ENCODE results near the gene CNOT6.

The CNOT6 gene

DNA sequence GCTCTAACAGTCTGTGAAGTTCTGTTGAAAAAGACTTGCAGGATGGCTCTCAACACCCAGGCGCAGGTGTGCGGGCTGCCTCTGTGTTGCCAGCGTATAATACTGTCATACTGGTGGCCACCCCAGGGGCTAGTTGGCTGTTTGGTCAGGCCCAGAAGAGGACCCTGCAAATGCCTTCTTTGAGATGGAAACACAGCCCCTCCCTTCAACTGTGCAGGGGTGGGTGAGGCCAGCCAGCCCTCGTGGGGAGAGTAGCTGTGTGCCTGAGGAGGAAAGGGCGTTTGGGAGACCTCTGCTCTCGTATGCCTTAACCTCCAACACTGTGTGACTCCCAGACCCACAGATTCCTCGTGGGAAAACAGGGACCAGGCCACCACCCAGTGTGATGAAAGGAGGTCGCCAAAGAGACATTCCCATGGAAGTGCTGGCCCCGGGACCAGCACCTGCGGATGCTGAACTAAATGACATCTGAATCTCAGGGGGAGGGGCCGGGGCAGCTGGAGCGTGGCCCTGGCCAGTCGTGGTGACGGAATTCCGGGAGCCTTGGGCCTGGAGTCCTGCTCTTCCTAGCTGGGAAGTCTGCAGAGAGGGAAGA is 108.4 kb downstream of the CNOT6 start:
- no peak for DNase-seq

DNA sequence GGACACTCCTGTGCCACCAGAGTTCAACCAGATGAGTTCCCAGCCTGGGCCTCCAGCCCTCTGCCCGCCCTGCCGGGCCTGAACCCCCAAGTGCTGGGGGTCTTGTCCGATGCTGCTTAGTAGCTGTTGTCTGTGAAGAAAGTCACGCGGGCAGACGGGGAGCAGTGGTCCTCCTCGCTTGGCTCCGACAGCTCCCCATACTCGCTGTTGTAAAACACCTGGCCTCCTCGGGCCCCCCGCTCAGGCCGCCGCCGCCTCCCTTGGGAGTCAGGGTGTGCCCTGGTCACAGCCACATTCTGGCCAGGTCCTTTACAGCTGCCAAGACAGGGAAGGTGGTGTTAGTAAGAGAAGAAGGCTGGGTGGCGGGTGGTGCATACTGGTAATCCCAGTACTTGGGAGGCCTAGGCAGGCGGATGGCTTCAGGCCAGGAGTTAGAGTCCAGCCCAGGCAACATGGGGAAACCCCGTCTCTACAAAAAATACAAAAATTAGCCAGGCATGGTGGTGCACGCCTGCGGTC is 109.0 kb downstream of the CNOT6 start:
- no peak for DNase-seq

DNA sequence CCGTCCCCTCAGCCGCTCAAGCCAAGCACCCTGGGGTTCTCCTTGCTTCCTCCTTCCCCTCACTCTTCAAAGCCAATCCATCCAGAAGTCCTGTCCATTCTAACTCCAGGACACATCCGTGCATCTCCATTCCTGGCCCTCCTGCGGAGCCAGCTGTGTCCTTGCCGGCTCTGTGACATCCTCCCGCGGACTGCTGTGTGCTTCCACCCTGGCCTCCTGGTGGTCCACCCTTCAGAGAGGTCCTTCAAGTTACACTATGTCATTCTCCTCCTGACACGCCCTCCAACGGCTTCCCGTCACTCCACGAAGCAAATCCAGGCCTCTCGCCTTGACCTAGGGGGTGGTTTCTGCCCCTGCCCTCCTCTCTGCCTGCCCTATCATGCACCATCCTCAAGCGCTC is 110.1 kb downstream of the CNOT6 start:
- no peak for DNase-seq

DNA sequence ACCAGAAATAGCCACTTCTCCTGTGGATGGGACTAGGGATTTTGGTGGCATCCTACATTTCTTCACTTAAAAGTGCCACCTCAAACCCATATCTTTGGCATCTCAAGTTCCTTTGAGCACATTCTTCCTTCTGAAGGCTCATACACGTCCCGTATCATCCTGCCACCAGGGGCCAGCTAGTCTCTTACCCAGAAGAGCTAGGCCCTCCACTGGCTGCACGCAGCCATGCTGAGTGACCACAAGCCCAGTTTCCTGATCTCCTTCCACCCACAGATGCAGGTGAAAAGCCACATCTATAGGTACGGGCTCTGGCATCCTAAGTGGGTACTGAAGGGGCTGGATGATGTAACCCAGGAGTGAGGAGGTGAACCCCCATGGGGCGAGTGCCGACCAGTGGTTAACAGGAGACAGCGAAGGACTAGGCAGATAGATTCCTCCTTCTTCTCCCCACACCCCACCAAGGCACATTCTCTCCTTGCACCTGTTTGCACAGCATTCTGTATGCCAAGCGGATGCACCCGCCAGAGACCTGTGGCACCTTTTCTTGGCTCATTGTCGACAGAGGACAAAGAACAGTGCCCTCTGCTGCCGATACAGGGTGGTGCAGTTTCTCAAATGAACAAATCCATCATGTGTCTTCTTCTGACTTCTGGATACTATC is 111.5 kb downstream of the CNOT6 start:
- DNase-seq = no peak

DNA sequence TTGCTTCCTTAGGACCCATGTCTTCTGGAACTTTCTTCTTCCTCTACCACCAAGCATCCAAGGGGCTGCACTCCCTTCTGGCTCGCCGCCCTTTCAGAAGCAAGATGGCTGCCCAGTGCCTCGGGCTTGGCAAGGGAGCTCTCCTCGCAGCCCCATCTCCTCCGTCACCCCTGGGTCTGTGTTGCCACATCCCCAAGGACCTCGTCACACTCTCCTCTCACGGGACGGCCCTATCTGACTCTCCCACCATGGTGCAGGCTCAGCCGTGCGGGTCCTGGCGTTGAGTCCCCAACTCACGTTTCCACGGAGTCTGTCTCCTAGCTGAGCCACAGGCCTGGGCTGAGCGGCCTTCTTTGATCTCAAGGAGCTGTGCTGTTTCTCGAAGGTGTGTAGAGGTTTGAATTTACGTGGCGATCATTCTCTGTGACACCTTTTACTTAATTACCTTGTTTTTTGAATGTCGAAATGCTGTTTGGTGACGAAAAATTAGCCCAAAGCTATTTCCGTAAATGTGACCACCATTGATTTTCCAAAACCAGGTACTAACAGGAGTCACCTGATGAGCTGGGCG is 112.1 kb downstream of the CNOT6 start:
- no peak for DNase-seq

DNA sequence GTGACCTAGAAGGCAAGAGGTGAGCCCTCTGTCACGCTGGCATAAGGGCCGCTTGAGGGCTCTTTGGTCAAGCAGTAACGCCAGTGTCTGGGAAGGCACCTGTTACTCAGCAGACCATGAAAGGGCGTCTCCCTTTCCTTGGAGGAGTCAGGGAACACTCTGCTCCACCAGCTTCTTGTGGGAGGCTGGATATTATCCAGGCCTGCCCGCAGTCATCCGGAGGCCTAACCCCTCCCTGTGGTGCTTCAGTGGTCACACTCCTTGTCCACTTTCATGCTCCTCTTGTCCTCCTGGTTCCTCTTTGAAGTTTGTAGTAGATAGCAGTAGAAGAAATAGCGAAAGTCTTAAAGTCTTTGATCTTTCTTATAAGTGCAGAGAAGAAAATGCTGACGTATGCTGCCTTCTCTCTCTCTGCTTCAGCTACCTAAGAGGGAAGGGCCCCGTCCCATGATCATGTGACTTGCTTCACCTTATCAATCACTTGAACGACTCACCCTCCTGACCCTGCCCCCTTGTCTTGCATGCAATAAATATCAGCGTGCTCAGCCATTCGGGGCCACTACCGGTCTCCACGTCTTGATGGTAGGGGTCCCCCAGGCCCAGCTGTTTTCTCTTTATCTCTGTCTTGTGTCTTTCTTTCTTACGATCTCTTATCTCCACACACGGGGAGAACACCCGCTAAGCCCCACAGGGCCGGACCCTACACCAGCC is 113.8 kb downstream of the CNOT6 start:
- DNase-seq = no peak

DNA sequence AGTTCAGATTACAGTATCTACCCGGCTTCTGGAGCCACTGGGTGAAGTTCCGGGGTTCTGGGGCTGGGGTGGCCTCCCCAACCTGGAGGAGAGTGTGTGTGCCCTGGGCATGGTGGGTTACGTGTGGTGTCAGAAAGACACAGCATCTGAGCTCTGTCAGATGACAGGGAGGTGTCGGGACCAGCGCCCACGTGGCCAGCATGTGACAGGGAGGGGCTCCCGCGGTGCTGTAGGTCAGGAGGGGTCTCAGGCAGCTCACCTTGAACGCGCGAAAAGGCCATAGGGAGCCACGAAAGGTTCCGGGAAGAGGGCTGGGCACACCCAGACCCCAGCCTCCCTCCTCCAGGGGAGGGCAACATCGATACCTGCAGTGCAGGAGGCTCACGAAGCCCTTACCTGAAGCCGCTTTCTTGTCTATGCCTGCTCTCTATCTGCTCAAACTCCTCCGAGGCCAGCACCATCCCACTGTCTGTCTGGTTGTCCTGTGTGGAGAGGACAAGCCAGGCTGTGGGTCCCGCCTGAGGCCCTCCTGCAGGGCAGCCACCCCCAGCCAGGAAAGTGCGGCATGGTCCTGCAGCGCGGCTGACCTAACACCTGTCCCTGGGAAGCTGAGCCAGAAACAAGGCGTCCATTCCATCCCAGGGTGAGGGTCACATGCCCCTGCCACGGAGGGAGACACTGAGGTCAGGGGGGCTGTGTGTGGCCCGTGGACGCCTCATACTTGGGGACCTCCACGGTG is 114.6 kb downstream of the CNOT6 start:
- no peak for DNase-seq

DNA sequence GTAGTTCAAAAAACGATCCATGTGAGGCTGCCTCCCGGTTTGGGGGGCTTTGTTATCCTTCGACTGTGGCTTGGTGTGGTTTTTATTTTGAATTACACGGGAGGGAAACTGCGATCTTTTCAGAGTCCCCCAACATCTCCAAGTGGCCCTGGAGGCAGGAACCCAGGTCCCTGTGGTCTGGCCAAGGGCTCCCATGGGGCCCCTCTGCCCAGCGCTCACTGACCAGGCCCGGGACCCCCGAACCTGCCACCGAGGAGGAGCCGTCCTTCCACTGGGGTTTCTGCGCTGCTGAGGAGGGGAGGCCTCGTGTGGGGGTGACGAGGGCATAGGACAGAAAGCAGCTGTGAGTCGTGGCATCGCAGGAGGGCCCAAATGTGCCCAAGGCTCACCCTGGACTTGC is 115.2 kb downstream of the CNOT6 start:
- no peak for DNase-seq

DNA sequence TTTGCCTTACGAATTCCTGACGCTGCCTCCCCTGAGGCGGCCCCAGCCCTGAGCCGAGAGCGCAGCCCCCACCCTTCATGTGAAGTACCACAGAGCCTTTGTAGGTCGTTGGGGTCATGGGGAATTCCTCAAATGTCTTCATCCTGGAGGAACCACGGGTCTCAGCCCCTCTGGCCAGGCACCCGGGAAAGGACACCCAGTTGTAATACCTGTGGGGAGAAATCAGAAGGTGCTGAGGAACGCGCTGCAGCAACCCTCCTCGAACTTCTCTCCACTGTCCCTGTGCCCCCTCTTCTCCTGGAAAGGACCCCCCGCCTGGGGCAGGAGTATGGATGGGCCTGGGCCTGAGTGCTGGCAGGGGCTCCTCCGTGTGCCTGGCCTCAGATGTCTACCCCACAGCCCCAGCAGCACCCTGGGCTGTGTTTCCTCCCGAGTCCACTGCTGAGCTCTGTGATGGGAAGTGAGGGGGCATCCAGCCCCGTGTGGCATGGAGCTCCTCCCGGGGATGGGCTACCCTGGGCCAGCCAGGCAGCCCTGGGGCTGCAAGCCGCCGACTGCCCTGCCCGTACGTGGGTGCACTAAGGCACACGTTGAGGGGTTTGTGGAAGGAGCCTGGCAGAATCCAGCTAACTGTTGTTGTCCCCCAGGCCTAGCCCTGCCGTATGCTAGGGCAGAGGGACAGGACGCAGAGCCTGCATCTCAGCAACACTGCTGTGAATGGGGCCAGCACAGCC is 115.8 kb downstream of the CNOT6 start:
- no peak for DNase-seq

DNA sequence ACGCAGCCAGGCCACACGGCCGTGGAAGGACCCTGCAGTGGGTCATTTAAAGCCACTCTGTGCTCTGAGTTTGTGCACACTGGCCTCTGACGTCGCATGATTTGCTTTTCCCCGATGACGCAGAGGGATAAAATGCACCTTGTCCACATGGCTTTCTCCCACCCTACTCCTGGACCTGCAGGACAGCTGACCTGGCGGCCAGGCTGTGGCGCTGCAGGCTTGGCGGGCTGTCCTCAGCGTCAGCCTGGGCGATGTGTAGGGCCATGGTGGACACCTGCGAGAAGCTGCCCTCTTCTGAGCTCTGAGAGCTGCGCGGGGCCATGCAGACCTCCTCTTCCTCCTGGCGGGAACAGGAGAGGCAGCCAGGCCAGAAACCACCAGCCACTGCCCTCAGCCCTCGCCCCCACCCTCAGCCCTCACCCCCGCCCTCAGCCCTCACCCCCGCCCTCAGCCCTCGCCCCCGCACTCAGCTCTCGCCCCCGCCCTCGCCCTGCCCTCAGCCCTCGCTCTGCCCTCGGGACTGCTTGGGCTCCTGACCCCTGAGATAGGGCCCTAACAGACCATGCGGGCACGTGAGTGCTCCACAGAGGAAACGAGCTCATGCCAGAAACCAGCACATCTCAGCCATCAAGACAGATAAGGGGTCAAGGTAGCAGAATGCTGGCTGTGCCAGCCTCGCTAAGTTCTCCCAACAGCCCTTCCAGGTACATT is 117.1 kb downstream of the CNOT6 start:
- no peak for DNase-seq

DNA sequence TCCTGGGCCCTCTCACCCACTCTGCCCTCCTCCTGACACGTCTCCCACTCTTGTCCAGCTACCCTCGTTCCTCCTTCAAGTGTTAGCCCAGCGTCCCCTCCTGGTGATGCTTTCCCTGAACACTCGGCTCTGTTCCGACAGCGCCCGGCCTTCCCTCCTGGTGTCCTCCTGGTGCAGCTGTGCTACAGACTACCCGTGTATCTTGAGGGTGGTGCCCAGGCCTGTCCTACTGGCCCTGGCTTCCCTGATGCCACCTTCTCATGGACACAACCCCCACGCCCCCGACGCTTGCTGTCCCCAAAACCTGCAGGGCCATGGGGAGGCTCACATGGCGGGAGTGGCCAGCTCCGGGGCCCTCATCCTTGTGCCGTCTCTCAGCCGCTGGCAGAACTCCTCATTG is 118.5 kb downstream of the CNOT6 start:
- DNase-seq = no peak

DNA sequence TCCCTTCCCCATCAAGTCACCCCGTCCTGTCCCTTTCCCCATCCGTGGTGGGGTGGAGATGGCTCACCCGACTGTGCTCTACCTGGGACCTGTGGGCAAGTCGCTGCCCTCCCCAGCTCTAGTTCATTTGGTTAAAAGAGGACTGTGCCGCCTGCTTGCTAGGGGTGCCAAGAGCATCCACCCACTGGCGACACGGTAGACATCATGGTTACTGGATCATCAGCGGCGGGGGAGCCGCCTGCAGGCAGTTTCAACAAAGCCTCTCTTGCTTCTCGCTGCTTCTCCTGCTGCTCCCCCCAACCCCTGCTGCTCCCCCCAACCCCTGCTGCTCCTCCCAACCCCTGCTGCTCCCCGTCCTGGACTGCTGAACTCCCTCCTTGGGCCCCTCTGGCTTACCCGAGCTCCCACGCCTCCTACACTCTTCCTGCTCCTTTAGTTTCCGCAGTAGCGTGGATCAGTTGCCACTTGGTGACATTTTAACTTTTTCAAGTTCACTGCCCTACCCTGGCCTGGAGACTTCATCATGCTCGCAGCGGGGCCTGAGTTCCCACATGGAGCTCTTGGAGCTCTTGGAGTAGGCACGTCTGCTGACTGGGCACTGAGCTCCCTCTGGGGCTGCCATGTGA is 119.1 kb downstream of the CNOT6 start:
- DNase-seq = no peak

DNA sequence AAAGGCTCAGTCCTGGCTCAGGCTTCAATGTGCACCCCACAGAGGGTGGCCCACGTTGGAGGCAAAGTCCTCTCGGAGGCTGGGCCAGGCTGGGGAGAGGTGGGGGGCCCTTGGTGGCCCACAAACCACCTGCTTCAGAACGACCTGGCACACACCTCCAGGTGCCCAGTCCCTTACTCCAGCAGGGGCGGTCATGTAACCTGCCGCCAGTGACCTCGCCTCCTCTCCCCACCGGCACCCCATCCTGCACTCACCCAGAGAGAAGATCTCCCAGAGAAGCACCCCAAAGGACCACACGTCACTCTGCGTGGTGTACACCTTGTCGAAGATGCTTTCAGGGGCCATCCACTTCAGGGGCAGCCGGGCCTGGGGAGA is 119.6 kb downstream of the CNOT6 start:
- no peak for DNase-seq

DNA sequence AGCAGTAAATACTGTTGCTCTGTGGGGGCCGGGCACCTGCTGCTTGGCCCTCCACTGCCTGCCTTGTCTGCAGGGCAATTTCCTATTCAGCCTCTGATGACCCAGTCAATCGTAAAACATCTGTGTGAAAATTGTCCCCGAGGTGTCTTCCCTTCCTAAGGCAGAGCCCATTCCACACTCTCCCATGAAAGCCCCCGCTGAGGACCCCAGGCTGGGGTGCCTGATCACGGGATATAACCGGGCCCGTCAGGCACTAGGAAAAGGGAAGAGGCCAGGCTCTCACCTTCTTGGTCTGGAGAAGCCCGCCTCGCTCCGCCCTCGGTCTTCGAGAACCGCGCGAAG is 124.3 kb downstream of the CNOT6 start:
- DNase-seq = no peak

DNA sequence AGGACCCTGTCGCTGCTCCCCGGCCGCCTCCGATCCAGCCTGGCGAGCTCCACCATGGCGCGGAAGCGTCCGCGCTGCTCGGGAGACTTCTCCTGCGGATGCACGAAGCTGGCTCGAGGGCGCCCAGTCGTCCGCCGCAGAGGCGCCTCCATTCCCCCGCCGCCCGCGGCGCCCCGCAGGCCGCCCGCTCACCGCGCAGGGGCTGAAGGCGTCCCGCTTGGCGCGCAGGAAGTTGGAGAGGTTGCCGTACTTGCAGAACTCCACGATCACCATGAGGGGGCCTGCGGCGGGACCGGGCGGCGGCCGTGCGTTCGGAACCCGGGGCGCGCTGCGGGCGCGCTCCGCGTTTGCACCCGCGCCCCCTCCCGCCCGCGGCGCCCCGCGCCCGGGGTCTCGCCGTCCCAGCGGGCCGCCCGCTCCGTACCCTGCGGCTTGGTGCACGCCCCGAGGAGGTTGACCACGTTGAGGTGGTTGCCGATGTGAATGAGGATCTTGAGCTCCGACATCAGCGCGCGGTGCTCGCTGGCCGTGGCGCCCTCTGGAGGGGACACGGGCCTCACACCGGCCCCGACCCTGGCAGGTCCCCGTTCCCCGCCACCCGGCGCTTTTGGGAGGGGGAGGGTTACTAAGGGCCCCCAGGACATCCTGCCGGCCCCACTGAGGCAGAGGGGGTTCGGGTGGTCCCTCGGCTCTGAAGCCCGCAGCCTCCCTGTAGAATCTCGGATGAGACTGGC is 124.8 kb downstream of the CNOT6 start:
- DNase-seq = no peak

DNA sequence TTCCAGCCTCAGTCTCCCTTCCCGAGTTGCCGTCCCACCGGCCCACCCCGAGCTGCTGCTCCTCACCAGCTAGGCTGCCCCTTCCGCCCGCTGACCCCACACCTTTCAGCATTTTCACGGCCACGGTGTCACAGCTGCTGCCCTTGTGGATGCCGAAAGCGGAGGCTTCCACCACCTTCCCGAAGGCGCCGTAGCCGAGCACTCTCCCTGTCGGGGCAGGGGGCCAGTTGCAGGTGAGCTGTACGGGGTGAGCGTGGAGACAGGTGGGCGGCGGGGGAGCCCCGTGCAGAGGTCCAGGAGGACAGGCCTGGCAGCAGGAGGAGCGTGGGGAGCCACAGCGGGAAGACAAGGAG is 125.4 kb downstream of the CNOT6 start:
- no peak for DNase-seq

DNA sequence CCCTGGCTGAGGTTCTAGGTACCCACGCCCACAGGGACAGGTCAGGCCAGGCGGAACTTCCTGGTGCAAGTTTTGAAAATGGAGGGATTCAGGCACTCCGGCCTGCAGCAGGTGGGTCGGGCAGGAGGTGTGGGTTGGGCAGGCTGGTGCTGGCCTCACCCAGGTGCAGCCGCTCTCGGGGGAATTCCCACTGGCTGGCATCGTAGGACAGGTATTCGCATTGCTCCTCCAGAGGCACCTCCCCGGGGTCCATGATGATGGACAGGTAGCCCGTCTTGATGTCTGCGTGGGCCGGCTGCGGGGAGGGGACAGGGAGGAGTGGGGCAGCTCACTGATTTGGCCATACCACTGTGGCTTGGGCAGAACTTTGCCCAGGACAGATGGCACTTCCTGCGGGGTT is 125.8 kb downstream of the CNOT6 start:
- DNase-seq = no peak

DNA sequence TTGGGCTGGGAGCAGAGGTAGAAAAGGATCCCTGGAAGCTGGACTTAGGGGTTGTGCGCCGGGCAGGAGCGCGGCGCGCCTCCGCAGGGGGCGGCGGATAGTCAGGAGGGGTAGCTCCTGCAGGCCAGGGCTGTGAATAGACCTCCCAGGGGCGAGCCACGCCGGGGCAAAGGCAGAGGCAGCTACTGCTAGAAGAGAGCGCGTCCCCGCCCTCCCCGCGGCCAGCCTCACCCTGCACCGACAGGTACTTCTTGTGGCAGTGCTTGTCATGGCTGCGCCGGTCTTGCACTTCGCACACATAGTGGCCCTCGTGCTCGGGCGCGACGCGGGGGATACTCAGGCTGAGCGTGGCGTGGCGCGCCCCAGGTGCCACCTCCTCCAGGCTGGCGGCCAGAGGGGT is 127.1 kb downstream of the CNOT6 start:
- no peak for DNase-seq

DNA sequence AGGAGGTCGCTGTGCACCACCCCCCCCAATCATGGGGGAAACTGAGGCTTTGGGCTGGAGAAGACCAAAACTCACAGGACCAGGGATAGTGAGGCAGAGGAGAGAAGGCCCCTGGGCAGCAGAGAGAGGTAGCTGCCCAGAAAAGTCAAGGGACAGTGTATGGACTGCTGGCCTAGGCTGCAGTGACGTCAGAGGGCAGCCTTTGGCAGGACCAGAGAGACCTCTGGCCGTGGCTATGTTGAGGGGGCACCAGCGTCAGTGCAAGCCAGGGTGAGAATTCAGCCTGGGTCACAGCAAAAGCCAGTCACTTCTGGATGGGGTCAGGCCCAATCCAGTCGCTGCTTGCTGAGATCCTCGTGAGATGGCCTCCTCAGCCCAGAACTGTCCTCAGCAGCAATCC is 128.7 kb downstream of the CNOT6 start:
- DNase-seq = no peak

DNA sequence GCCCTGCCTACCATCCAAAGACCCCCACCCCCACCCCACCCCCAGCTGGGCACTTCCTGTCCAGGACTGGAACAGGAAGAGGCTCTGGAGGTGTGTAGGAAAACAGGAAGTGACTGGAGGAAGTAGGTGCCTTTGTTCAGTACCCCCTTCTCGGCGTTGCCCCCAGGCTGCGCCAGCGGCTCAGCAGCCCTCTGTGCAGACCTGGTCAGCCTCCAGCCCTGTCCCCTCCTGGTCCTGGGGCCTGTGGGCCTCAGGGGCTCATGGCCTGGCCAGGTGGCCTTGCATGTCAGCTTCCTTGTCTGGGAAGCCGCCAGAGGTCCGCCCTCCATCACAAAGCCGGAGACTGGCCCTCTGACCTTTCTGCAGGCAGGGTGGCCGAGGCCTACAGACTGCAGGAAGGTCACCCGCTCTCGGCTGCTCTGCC is 129.2 kb downstream of the CNOT6 start:
- no peak for DNase-seq

DNA sequence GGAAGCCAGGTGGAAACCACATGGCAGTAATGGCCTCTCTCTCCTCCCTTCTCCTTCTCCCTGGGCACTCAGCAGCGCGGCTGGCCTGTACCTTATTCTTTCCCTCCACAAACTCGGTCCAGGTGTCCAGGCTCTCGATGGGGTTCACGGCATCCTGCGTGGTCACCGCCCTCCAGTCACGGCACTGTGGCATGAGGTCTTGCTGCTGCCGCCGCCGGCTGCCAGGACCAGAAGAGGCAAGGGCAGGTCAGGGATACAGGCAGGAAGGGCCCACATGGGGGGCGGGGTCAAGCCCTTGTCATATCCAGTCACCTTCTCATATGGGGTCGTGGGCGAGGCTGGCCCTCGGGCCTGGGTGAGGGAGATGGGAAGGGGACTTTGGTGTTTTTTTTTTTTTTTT is 129.7 kb downstream of the CNOT6 start:
- no peak for DNase-seq
